ENCODE results near the gene DNAJC10.
A peak's percentile ranks its signal among the peaks of the same experiment; 100 is the strongest.

The DNAJC10 gene

GRCh38 chr2:182784058-182784706 lies 68.1 kb downstream of the DNAJC10 start:
- no peak overlapping the region for H4K91ac ChIP-seq (ENCODE audit: low read depth, low read length)
- H2BK5ac ChIP-seq (ENCODE audit: low read depth, low read length, poor library complexity) = no peak overlapping the region
- H3K4me1 ChIP-seq (ENCODE audit: control insufficient read depth in 1 of 2, insufficient read depth in 2 of 2, low read length in 2 of 2) = no peaks in the 10 kb centered on the region
- no peak overlapping the region for H3K4me3 ChIP-seq (ENCODE audit: low read depth, low read length)
- H4K12ac ChIP-seq (ENCODE audit: low read depth, low read length) = no peak overlapping the region
- H3K79me1 ChIP-seq (ENCODE audit: low read length) = no peaks in the 10 kb centered on the region
- H4K8ac ChIP-seq (ENCODE audit: low read depth, low read length) = no peak overlapping the region
- H3K9ac ChIP-seq (ENCODE audit: low read length) = no peak overlapping the region
- no peak overlapping the region for H2BK120ac ChIP-seq (ENCODE audit: insufficient read depth, low read length, poor library complexity)
- H3K36me3 ChIP-seq (ENCODE audit: control insufficient read depth in 1 of 2, insufficient read depth in 2 of 2, low read length in 2 of 2) = peaks cover 0 to 2% of the 10 kb centered on the region in 2 experiments
- H3K18ac ChIP-seq (ENCODE audit: low read length) = no peak overlapping the region
- no CpG with 5 or more reads among the region's 4 CpGs for WGBS (ENCODE audit: extremely low coverage, insufficient coverage, insufficient read length)
- H2AFZ ChIP-seq (ENCODE audit: insufficient read depth, low read length, poor library complexity) = no peak overlapping the region
- H3K27ac ChIP-seq (ENCODE audit: low read depth, low read length) = no peak overlapping the region
- H3K14ac ChIP-seq (ENCODE audit: low read length) = no peak overlapping the region
- no peak for DNase-seq
- no peak overlapping the region for H3K4me2 ChIP-seq (ENCODE audit: low read length)
- H3K27me3 ChIP-seq (ENCODE audit: insufficient read depth, low read length) = no peaks in the 10 kb centered on the region
- no peak overlapping the region for H2BK12ac ChIP-seq (ENCODE audit: low read length)
- no peaks in the 10 kb centered on the region for H3K9me3 ChIP-seq (ENCODE audit: insufficient read depth, low read depth, low read length)
- no peak overlapping the region for H3K4ac ChIP-seq (ENCODE audit: low read depth, low read length)
- no peaks in the 10 kb centered on the region for H3K79me2 ChIP-seq (ENCODE audit: control insufficient read depth, insufficient read depth, low read length, poor library complexity)
- no peak overlapping the region for H2AK5ac ChIP-seq (ENCODE audit: low read length)
- H3K23ac ChIP-seq (ENCODE audit: low read length) = no peak overlapping the region

- Histone ChIP-seq H3K9ac (ENCODE audit: low read length) (no peak overlapping the region), H3K4me2 (ENCODE audit: low read length) (no peak overlapping the region), H3K4ac (ENCODE audit: low read depth, low read length) (no peak overlapping the region), H3K27ac (ENCODE audit: low read depth, low read length) (no peak overlapping the region), H3K4me3 (ENCODE audit: low read depth, low read length) (no peak overlapping the region), H3K18ac (ENCODE audit: low read length) (no peak overlapping the region), H4K12ac (ENCODE audit: low read depth, low read length) (no peak overlapping the region), H3K14ac (ENCODE audit: low read length) (no peak overlapping the region), H3K4me1 (ENCODE audit: control insufficient read depth in 1 of 2, insufficient read depth in 2 of 2, low read length in 2 of 2) (no peaks in the 10 kb centered on the region), H3K27me3 (ENCODE audit: insufficient read depth, low read length) (no peaks in the 10 kb centered on the region), H3K36me3 (ENCODE audit: control insufficient read depth in 1 of 2, insufficient read depth in 2 of 2, low read length in 2 of 2) (peaks cover 0 to 2% of the 10 kb centered on the region in 2 experiments), H3K23ac (ENCODE audit: low read length) (no peak overlapping the region), H4K8ac (ENCODE audit: low read depth, low read length) (no peak overlapping the region), H2AFZ (ENCODE audit: insufficient read depth, low read length, poor library complexity) (no peak overlapping the region), H2BK12ac (ENCODE audit: low read length) (no peak overlapping the region), H2BK120ac (ENCODE audit: insufficient read depth, low read length, poor library complexity) (no peak overlapping the region), H4K91ac (ENCODE audit: low read depth, low read length) (no peak overlapping the region), H3K9me3 (ENCODE audit: insufficient read depth, low read depth, low read length) (no peaks in the 10 kb centered on the region), H2BK5ac (ENCODE audit: low read depth, low read length, poor library complexity) (no peak overlapping the region), H3K79me1 (ENCODE audit: low read length) (no peaks in the 10 kb centered on the region), H3K79me2 (ENCODE audit: control insufficient read depth, insufficient read depth, low read length, poor library complexity) (no peaks in the 10 kb centered on the region), H2AK5ac (ENCODE audit: low read length) (no peak overlapping the region)
- WGBS (ENCODE audit: extremely low coverage, insufficient coverage, insufficient read length) = no CpG with 5 or more reads among the region's 1 CpG
- peak in 1 of 2 donors; percentile 72 for DNase-seq
Observed at GRCh38 chr2:182784777-182785176, 68.7 kb downstream of the DNAJC10 start.

- no peak overlapping the region for H3K4ac ChIP-seq (ENCODE audit: low read depth, low read length)
- H2BK120ac ChIP-seq (ENCODE audit: insufficient read depth, low read length, poor library complexity) = no peak overlapping the region
- no peak overlapping the region for H3K9ac ChIP-seq (ENCODE audit: low read length)
- no peak for DNase-seq
- H3K36me3 ChIP-seq (ENCODE audit: control insufficient read depth in 1 of 2, insufficient read depth in 2 of 2, low read length in 2 of 2) = no peaks in the 10 kb centered on the region
- H4K8ac ChIP-seq (ENCODE audit: low read depth, low read length) = no peak overlapping the region
- no peak overlapping the region for H4K12ac ChIP-seq (ENCODE audit: low read depth, low read length)
- no peak overlapping the region for H2BK5ac ChIP-seq (ENCODE audit: low read depth, low read length, poor library complexity)
- H2AFZ ChIP-seq (ENCODE audit: insufficient read depth, low read length, poor library complexity) = no peak overlapping the region
- H3K79me2 ChIP-seq (ENCODE audit: control insufficient read depth, insufficient read depth, low read length, poor library complexity) = no peaks in the 10 kb centered on the region
- no peak overlapping the region for H2BK12ac ChIP-seq (ENCODE audit: low read length)
- H3K4me3 ChIP-seq (ENCODE audit: low read depth, low read length) = no peak overlapping the region
- no peak overlapping the region for H3K23ac ChIP-seq (ENCODE audit: low read length)
- H3K4me1 ChIP-seq (ENCODE audit: control insufficient read depth in 1 of 2, insufficient read depth in 2 of 2, low read length in 2 of 2) = no peaks in the 10 kb centered on the region
- no peak overlapping the region for H3K18ac ChIP-seq (ENCODE audit: low read length)
- no peak overlapping the region for H3K14ac ChIP-seq (ENCODE audit: low read length)
- no CpG with 5 or more reads among the region's 2 CpGs for WGBS (ENCODE audit: extremely low coverage, insufficient coverage, insufficient read length)
- H3K27me3 ChIP-seq (ENCODE audit: insufficient read depth, low read length) = no peaks in the 10 kb centered on the region
- no peak overlapping the region for H2AK5ac ChIP-seq (ENCODE audit: low read length)
- H3K9me3 ChIP-seq (ENCODE audit: insufficient read depth, low read depth, low read length) = no peaks in the 10 kb centered on the region
- no peak overlapping the region for H4K91ac ChIP-seq (ENCODE audit: low read depth, low read length)
- H3K79me1 ChIP-seq (ENCODE audit: low read length) = no peaks in the 10 kb centered on the region
- H3K27ac ChIP-seq (ENCODE audit: low read depth, low read length) = no peak overlapping the region
- no peak overlapping the region for H3K4me2 ChIP-seq (ENCODE audit: low read length)
Observed at GRCh38 chr2:182792441-182792840, 76.4 kb downstream of the DNAJC10 start.

- H3K79me2 ChIP-seq (ENCODE audit: control insufficient read depth, insufficient read depth, low read length, poor library complexity) = no peaks in the 10 kb centered on the region
- no peak overlapping the region for H3K4me3 ChIP-seq (ENCODE audit: low read depth, low read length)
- H3K14ac ChIP-seq (ENCODE audit: low read length) = no peak overlapping the region
- H3K27me3 ChIP-seq (ENCODE audit: insufficient read depth, low read length) = no peaks in the 10 kb centered on the region
- no peak overlapping the region for H3K27ac ChIP-seq (ENCODE audit: low read depth, low read length)
- H3K4ac ChIP-seq (ENCODE audit: low read depth, low read length) = no peak overlapping the region
- H3K79me1 ChIP-seq (ENCODE audit: low read length) = no peaks in the 10 kb centered on the region
- H3K36me3 ChIP-seq (ENCODE audit: control insufficient read depth in 1 of 2, insufficient read depth in 2 of 2, low read length in 2 of 2) = no peaks in the 10 kb centered on the region
- no peak overlapping the region for H3K9ac ChIP-seq (ENCODE audit: low read length)
- H3K9me3 ChIP-seq (ENCODE audit: insufficient read depth, low read depth, low read length) = no peaks in the 10 kb centered on the region
- H2BK5ac ChIP-seq (ENCODE audit: low read depth, low read length, poor library complexity) = no peak overlapping the region
- H2BK120ac ChIP-seq (ENCODE audit: insufficient read depth, low read length, poor library complexity) = no peak overlapping the region
- H3K23ac ChIP-seq (ENCODE audit: low read length) = no peak overlapping the region
- H3K18ac ChIP-seq (ENCODE audit: low read length) = no peak overlapping the region
- no CpG with 5 or more reads among the region's 2 CpGs for WGBS (ENCODE audit: extremely low coverage, insufficient coverage, insufficient read length)
- no peak overlapping the region for H4K91ac ChIP-seq (ENCODE audit: low read depth, low read length)
- H4K12ac ChIP-seq (ENCODE audit: low read depth, low read length) = no peak overlapping the region
- H4K8ac ChIP-seq (ENCODE audit: low read depth, low read length) = no peak overlapping the region
- no peak overlapping the region for H2AFZ ChIP-seq (ENCODE audit: insufficient read depth, low read length, poor library complexity)
- H3K4me1 ChIP-seq (ENCODE audit: control insufficient read depth in 1 of 2, insufficient read depth in 2 of 2, low read length in 2 of 2) = no peaks in the 10 kb centered on the region
- H2AK5ac ChIP-seq (ENCODE audit: low read length) = no peak overlapping the region
- DNase-seq = no peak
- H3K4me2 ChIP-seq (ENCODE audit: low read length) = no peak overlapping the region
- no peak overlapping the region for H2BK12ac ChIP-seq (ENCODE audit: low read length)
Observed at GRCh38 chr2:182798736-182799135, 82.7 kb downstream of the DNAJC10 start.
